Measurements from ENCODE around the gene PHF10.

The PHF10 gene

DNA sequence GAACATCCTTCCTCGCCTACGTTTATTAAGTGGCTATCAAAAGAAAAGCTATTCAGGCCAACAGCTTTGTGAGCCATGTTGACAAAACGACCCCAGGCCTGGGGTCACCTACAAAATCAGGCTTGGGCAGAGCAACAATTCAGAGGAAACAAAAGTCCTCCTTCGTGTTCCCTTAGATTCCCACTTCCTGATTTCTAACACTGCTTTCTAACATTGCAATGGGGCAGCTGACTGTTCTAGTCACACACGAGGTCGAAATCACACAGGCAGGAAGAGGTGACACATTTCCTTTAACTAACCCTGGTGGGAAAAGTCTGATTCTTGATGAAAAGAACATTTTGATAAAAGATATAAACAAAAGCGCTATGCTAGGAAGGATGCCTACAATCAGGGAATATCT, 54.4 kb downstream of the PHF10 start:
- DNase-seq = no peak

GRCh38 chr6:169669147-169669546, 55.2 kb downstream of the PHF10 start:
- no peak for DNase-seq

- DNase-seq = no peak
Measured at GRCh38 chr6:169668203-169668847, 56.0 kb downstream of the PHF10 start.

DNA sequence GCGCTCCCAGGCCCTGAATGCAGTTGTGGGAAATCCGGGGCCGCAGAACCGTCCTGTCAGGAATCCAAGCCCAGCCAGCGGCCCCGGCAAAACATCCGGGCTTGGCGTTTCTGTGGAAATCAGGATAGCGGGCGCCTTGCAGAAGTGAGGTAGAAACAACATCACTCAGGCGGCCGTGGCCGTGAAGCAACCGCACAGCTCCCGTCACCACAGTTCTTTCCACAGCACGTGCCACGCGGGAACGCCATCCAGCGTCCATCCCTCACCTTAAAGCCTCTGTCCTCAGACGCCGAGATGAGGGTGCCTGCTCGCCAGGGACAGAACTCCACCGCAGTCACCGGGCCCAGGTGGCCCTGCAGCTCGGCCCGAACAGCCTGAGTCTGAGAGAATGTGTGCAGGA, 56.6 kb downstream of the PHF10 start:
- no peak for DNase-seq

GRCh38 chr6:169666441-169666840, 57.9 kb downstream of the PHF10 start:
- no peak for DNase-seq

GRCh38 chr6:169665289-169665688, 59.0 kb downstream of the PHF10 start:
- DNase-seq = peak; percentile 6

GRCh38 chr6:169664227-169664626, 60.1 kb downstream of the PHF10 start:
- no peak for DNase-seq

DNA sequence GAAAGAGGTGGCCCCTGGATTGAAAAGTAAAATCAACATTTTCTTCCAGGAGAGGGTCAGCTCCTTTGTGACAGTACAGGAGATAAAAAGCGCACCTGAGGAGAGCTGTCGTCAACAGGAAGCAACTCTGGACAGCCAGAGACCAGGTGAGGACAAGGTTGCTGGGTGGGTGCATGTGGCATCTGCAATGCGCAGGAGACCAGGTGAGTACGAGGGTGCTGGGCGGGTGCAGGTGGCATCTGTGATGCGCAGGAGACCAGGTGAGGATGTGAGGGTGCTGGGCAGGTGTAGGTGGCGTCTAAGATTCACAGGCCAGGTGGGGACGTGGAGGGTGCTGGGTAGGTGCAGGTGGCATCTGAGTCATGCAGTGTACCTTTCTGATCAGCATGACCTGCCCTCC, 60.8 kb downstream of the PHF10 start:
- DNase-seq = no peak

- no peak for DNase-seq
Measured at GRCh38 chr6:169661391-169661756, 62.9 kb downstream of the PHF10 start.

DNA sequence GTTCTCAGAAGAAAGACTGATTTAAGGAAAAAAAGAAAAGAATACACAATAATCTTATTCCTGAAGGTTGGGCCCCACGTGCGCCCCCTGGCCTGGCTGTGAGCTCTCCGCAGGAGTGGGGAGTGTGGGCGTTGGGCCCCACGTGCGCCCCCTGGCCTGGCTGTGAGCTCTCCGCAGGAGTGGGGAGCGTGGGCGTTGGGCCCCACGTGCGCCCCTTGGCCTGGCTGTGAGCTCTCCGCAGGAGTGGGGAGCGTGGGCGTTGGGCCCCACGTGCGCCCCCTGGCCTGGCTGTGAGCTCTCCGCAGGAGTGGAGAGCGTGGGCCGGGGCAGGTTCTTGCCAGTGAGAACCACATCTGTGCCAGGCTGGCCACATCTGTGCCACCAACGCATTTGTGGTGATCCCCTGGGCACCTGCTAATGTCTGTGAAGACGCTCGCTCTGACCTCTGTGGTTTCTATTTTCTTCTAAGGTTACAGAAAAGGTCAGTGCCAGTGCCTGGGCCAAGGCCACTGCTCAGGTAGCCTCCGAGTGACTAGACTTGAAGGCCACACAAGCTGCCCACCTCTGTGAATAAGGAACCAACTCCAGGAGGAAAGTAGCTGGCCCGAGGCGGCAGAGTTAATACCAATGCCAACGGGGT, 63.4 kb downstream of the PHF10 start:
- DNase-seq = no peak

GRCh38 chr6:169659820-169660610, 64.3 kb downstream of the PHF10 start:
- no peak for DNase-seq

DNA sequence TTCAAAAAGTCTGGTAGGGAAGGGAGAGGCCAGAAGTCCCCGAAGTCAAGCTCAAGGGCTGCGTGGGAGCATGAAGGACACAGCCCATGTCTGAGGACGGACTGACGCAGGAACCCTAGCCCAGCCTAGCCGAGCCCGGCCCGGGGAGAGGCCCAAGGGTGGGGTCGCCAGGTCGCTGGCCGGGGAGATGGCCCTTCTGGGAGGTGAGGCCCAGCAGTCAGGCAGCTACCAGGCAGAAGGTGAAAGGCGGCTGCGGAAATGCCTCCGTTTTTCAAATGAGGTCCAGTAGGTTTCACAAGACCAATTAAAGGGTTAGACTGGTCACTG, 67.1 kb downstream of the PHF10 start:
- DNase-seq = no peak

DNA sequence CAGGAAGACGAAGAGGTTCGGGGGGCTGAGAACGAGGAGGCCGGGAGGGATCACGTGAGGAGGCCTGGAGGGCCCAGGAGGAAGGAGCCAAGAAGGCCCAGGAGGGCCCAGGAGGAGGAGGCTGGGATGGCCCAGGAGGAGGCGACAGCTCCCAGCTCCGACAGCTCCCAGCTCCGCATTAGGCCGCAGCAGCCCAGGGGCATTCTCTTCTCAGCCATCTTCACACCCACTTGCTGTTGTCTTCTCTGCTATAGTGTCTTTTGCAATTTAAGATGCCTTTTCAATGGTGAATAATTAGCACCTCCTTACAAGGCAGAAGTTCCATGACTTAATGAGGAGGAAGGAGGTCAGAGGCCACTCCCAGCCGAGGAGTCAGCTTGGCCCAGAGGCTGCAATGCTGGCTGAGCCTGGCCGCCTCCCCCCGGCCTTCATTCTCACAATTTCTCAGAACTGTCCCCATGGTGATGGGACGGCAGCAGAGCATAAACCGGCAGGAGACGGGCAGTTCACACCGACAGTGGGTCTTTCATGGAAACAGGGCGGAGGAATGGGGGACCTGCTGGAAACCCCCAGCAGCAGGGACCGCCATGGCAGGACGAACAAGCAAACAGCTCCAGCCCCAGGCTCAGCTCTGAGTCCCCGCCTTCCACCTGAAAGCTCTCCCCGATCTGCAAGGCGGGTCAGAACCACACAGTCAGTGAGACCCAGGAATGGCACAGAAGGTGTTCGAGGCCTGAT, 67.6 kb downstream of the PHF10 start:
- no peak for DNase-seq

DNA sequence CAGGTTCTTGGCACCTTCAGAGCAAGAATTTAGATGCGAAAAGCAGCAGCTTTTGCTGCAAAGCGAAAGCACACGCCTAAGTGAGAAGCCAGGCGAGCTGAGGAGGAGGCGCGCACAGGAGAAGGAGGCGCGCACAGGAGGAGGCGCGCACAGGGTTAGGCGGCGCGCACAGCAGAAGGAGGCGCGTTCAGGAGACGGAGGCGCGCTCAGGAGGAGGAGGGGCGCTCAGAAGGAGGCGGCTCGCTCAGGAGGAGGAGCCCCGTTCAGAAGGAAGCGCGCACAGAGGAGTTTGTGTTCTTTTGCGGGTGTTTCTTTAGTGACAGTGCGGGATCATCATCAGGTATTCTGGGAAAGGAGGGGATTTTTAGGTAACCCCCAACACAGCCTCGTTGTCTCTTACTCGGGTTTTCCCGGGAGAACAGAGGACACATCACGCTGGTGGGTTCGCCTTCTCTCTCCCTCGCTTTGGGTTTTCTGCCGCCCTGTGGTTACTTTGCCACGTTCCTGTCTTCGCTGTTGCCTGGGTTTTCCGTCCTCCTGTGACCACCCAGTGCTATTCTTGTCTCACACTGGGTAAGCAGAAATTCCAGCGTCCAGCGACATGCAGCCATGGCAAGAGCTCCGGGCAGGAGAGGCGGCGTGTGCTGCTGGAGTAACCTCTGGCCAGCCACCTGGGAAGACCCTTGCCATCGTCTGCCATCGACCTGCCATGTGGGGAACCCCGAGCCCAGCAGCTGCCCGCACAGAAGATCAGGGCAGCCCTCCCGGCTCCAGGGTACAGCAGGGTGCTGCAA, 69.5 kb downstream of the PHF10 start:
- DNase-seq = peak; percentile 6

Data from NCI-H2171 (cell line).